ENCODE measurements around the gene CDH23.

- TF ChIP-seq FOXP2 (optimal IDR thresholded peaks at IDR 0.05; ENCODE audit: borderline replicate concordance, extremely low read depth, extremely low read length, insufficient read depth) (no peak), POLR2AphosphoS5 (IDR thresholded peaks at IDR 0.05; ENCODE audit: low read depth, low read length) (no peak)
These were observed 4.4 kb upstream of the CDH23 start for GRCh38 chr10:71392292-71392691.
